ENCODE data around the gene ZNF862. TPM values are rescaled to one million over a fixed set of nuclear protein-coding genes. Genes with fewer than 3 reads are reported as not detected.

Gene ZNF862
- total RNA-seq, 1 donor from 2014 or later = 19.6 TPM

DNA sequence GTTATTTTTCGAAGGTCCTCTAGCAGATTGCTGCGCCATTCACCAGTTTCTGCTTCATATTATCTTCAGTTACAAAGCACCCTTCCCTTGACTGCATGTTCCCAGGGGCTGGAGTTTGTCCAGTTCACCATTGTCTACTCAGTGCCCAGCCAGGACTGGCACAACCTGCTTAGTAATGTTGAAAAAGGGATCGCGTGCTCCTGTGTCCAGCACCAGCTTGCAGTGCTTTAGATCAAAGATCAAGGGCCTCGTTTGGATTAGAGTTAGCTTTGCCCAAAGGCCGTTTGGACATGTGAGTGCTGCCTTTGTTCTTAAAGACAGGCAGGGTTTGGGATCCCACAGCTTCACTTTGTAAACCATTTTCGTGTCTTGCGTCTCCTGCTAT, 36.5 kb downstream of the ZNF862 start:
- no peak for DNase-seq (ENCODE audit: low read depth, low spot score)
- H3K9me3 Mint-ChIP-seq = no peaks in the 10 kb centered on the region
- TF ChIP-seq, protein P1, sequence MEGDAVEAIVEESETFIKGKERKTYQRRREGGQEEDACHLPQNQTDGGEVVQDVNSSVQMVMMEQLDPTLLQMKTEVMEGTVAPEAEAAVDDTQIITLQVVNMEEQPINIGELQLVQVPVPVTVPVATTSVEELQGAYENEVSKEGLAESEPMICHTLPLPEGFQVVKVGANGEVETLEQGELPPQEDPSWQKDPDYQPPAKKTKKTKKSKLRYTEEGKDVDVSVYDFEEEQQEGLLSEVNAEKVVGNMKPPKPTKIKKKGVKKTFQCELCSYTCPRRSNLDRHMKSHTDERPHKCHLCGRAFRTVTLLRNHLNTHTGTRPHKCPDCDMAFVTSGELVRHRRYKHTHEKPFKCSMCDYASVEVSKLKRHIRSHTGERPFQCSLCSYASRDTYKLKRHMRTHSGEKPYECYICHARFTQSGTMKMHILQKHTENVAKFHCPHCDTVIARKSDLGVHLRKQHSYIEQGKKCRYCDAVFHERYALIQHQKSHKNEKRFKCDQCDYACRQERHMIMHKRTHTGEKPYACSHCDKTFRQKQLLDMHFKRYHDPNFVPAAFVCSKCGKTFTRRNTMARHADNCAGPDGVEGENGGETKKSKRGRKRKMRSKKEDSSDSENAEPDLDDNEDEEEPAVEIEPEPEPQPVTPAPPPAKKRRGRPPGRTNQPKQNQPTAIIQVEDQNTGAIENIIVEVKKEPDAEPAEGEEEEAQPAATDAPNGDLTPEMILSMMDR (conservative IDR thresholded peaks at IDR 0.05) = no peak

DNA sequence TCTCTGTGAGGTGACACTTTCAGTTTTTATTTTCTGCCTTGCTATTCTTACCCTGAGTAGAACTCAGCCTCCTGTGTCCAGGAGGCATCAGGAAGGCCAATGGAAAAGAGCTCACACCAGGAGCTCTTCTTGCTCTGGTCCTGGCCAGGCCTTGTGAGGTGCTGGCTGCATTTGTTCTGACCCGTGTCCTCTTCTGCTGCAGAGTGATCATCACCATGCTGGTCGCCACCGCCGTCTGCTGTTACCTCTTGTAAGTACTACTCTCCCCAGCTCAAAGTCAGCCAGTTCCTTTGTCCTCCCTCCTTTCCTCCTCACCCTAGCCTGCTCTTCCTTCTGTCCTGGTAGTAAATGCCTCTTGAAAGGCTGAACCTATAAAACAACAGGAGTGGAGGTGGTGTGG, 37.2 kb downstream of the ZNF862 start:
- H3K4me3 Mint-ChIP-seq = peak overlapping the region; percentile 92
- TF ChIP-seq, protein P1 (conservative IDR thresholded peaks at IDR 0.05) = no peak
- no peak for DNase-seq (ENCODE audit: low read depth, low spot score)
- no peaks in the 10 kb centered on the region for H3K36me3 Mint-ChIP-seq (ENCODE audit: low read depth)
- no peaks in the 10 kb centered on the region for H3K27me3 Mint-ChIP-seq (ENCODE audit: low read depth)
- H3K4me1 Mint-ChIP-seq = peaks cover 25% of the 10 kb centered on the region
- H3K27ac Mint-ChIP-seq (ENCODE audit: unreplicated experiment) = no peak overlapping the region
- no peaks in the 10 kb centered on the region for H3K9me3 Mint-ChIP-seq

More for the DNA sequence above, 36.5 kb downstream of the ZNF862 start:
- Mint-ChIP-seq H3K27ac (ENCODE audit: unreplicated experiment) (peak overlapping the region; percentile 30), H3K4me1 (peaks cover 25% of the 10 kb centered on the region), H3K27me3 (ENCODE audit: low read depth) (no peaks in the 10 kb centered on the region), H3K4me3 (peak overlapping the region; percentile 92), H3K36me3 (ENCODE audit: low read depth) (no peaks in the 10 kb centered on the region)

DNA sequence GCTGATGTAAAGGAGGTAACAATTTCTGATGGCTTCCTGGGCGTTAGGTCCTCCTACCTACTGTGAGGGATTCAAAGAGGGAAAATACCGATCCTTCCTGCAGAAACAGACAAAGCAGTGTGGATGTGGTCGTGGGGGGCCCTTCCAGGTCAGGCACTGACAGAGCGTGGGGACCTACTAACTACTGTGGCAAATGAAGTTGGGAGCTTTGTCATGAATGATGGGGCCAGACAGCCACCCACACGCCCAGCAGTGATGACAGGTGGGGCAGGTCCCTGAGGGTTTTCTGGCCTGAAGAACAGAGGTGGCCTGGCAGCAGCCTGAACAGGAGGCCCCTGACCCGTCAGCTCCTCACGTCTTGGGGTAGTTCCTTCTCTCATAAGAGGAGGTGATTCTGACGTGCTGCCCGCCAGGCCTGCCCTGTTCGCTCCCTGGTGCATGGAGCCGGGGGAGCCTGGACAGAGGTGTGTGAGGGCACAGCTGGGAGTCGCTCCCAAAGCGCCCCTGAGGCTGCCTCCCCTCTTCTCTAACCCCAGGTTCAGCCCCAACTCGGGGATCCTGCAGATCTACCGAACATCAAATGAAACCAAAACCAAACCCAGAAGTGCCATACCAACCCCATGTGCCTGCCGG, 39.8 kb downstream of the ZNF862 start:
- Mint-ChIP-seq H3K4me1 (peaks cover 31% of the 10 kb centered on the region), H3K27me3 (ENCODE audit: low read depth) (no peaks in the 10 kb centered on the region), H3K36me3 (ENCODE audit: low read depth) (no peaks in the 10 kb centered on the region), H3K27ac (ENCODE audit: unreplicated experiment) (no peak overlapping the region), H3K4me3 (peak overlapping the region; percentile 59), H3K9me3 (no peaks in the 10 kb centered on the region)
- DNase-seq (ENCODE audit: low read depth, low spot score) = no peak
- TF ChIP-seq, protein P1 (conservative IDR thresholded peaks at IDR 0.05) = no peak

DNA sequence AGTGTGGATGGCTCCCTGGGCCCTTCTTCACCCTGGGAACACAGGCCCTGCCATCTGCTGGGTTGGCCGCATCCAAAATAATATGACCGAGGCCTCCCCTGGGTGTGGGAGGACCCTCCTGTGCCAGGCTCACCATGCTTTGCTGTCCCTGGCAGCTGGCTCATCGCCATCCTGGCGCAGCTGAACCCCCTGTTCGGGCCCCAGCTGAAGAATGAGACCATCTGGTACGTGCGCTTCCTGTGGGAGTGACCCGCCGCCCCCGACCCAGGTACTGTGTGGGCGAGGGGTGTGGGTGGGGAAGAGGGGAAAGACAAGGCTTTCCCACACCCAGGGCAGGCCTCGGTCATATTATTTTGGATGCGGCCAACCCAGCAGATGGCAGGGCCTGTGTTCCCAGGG, 40.3 kb downstream of the ZNF862 start:
- Mint-ChIP-seq H3K4me1 (peaks cover 35% of the 10 kb centered on the region), H3K27ac (ENCODE audit: unreplicated experiment) (no peak overlapping the region), H3K4me3 (no peak overlapping the region), H3K9me3 (no peaks in the 10 kb centered on the region), H3K27me3 (ENCODE audit: low read depth) (no peaks in the 10 kb centered on the region), H3K36me3 (ENCODE audit: low read depth) (no peaks in the 10 kb centered on the region)
- TF ChIP-seq, protein P1 (conservative IDR thresholded peaks at IDR 0.05) = no peak
- DNase-seq (ENCODE audit: low read depth, low spot score) = no peak

DNA sequence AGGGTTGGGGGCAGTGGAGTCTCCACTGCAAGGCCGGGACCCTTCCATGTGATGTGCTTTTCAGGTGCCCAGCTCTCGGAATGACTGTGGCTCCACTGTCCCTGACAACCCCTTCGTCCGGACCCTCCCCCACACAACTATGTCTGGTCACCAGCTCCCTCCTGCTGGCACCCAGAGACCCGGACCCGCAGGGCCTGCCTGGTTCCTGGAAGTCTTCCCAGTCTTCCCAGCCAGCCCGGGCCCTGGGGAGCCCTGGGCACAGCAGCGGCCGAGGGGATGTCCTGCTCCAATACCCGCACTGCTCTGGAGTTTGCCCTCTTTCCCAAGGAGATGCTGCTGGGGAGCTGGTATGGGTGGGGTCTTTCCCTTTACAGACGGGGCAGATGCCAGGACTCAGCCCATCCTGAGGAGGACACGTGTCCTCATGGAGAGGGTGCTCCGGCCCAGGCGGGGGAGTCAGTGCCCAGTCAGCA, 41.1 kb downstream of the ZNF862 start:
- Mint-ChIP-seq H3K4me3 (no peak overlapping the region), H3K27me3 (ENCODE audit: low read depth) (no peaks in the 10 kb centered on the region), H3K36me3 (ENCODE audit: low read depth) (no peaks in the 10 kb centered on the region), H3K27ac (ENCODE audit: unreplicated experiment) (no peak overlapping the region), H3K9me3 (no peaks in the 10 kb centered on the region), H3K4me1 (peaks cover 36% of the 10 kb centered on the region)
- DNase-seq (ENCODE audit: low read depth, low spot score) = no peak
- TF ChIP-seq, protein P1 (conservative IDR thresholded peaks at IDR 0.05) = no peak

All from neural crest cell (in vitro differentiated cells).